Measurements from ENCODE around the gene ZFYVE9.
"Not testable (repeated sequence)": the region's sequence is repeated elsewhere in the genome, so short reads cannot be mapped to it uniquely, and the experiment has no call there.

- TF ChIP-seq CTCF (IDR thresholded peaks at IDR 0.05; ENCODE audit: borderline replicate concordance, extremely low read depth, low read length, poor library complexity, severe bottlenecking); EZH2 (IDR thresholded peaks at IDR 0.05; ENCODE audit: borderline replicate concordance, low read depth, low read length, severe bottlenecking): not testable (repeated sequence)
These were observed 8.6 kb downstream of the ZFYVE9 start for GRCh38 chr1:52150445-52150844.

Measured in DND-41 (cell line).